ENCODE measurements around the gene OSBPL5.

- TF ChIP-seq CTCF (IDR thresholded peaks at IDR 0.05; ENCODE audit: low read depth, low read length, poor library complexity, severe bottlenecking), result no peak
- TF ChIP-seq EZH2phosphoT487 (IDR thresholded peaks at IDR 0.05; ENCODE audit: borderline replicate concordance, low read length), result no peak
These were observed 42.3 kb downstream of the OSBPL5 start for GRCh38 chr11:3122775-3123201.
